GM21529 (cell line): ENCODE results near the gene PSG2.
"Not testable (repeated sequence)": the region's sequence is repeated elsewhere in the genome, so short reads cannot be mapped to it uniquely, and the experiment has no call there.

Source experiments
- ATAC-seq: cut with Tn5 transposase; IDR thresholded peaks from one replicate; pipeline ENCODE4 v1.9.1; 2021; ENCODE audit not compliant: unreplicated experiment

Gene PSG2

GRCh38 chr19:43082601-43083000 lies at the start of gene PSG2:
TSS of gene PSG2 (minus strand) at chr19:43082701. CDS start at chr19:43082569, 132 bp downstream.
- ATAC-seq = not testable (repeated sequence)

GRCh38 chr19:43131281-43131842 lies 48.9 kb upstream of the PSG2 start:
- ATAC-seq = not testable (repeated sequence)

- not testable (repeated sequence) for ATAC-seq
These were observed 46.7 kb upstream of the PSG2 start for GRCh38 chr19:43129197-43129596.

GRCh38 chr19:43127336-43127735 lies 44.8 kb upstream of the PSG2 start:
- not testable (repeated sequence) for ATAC-seq

- ATAC-seq = no peak
These were observed 44.2 kb upstream of the PSG2 start for GRCh38 chr19:43126720-43127119.

GRCh38 chr19:43124360-43124759 lies 41.9 kb upstream of the PSG2 start:
- ATAC-seq = no peak

GRCh38 chr19:43120433-43121026 lies 38.0 kb upstream of the PSG2 start:
- ATAC-seq = not testable (repeated sequence)

- not testable (repeated sequence) for ATAC-seq
These were observed 37.0 kb upstream of the PSG2 start for GRCh38 chr19:43119526-43119925.

GRCh38 chr19:43116421-43116820 lies 33.9 kb upstream of the PSG2 start:
- ATAC-seq = not testable (repeated sequence)

GRCh38 chr19:43115548-43115947 lies 33.0 kb upstream of the PSG2 start:
- not testable (repeated sequence) for ATAC-seq

- not testable (repeated sequence) for ATAC-seq
These were observed 32.6 kb upstream of the PSG2 start for GRCh38 chr19:43115064-43115463.

- ATAC-seq = not testable (repeated sequence)
These were observed 32.1 kb upstream of the PSG2 start for GRCh38 chr19:43114626-43115025.

- not testable (repeated sequence) for ATAC-seq
These were observed 24.9 kb upstream of the PSG2 start for GRCh38 chr19:43107401-43107800.

GRCh38 chr19:43105496-43105895 lies 23.0 kb upstream of the PSG2 start:
- ATAC-seq = no peak

- not testable (repeated sequence) for ATAC-seq
These were observed 21.8 kb upstream of the PSG2 start for GRCh38 chr19:43104215-43104850.

- ATAC-seq = no peak
These were observed 19.4 kb upstream of the PSG2 start for GRCh38 chr19:43101950-43102349.

GRCh38 chr19:43098416-43098815 lies 15.9 kb upstream of the PSG2 start:
- not testable (repeated sequence) for ATAC-seq

- ATAC-seq = not testable (repeated sequence)
These were observed 5.3 kb upstream of the PSG2 start for GRCh38 chr19:43087702-43088340.

- ATAC-seq = not testable (repeated sequence)
These were observed 3.5 kb upstream of the PSG2 start for GRCh38 chr19:43085796-43086530.

- ATAC-seq = not testable (repeated sequence)
These were observed 1.8 kb upstream of the PSG2 start for GRCh38 chr19:43084196-43084832.

GRCh38 chr19:43083721-43084120 lies 1.2 kb upstream of the PSG2 start:
- not testable (repeated sequence) for ATAC-seq
